Uterus (tissue), 4 donors: ENCODE data around the gene KRTAP4-4. TPM values are rescaled to one million over a fixed set of nuclear protein-coding genes. Genes with fewer than 3 reads are reported as not detected.
"Not testable (repeated sequence)": the region's sequence is repeated elsewhere in the genome, so short reads cannot be mapped to it uniquely, and the experiment has no call there.

ENCODE experiments used
- DNase-seq, 2 donors: peaks; one replicate each; pipeline ENCODE4 v3.0.0-alpha.2; 2019 to 2020
- H3K27ac ChIP-seq, 2 donors: fragments of 200-600 bp; sonication (generic); 1 replicate in 1 of 2; 2 replicates in 1 of 2; pipeline ENCODE4 v1.5.1; 2016 to 2018
- H3K27me3 ChIP-seq, 2 donors: fragments of 200-600 bp; sonication (generic); one replicate each; pipeline ENCODE4 v1.5.1; 2018 to 2019; ENCODE audit warnings: control low read depth in 1 of 2
- H3K36me3 ChIP-seq, 2 donors: fragments of 200-600 bp; sonication (generic); one replicate each; pipeline ENCODE4 v1.5.1; 2019; ENCODE audit warnings: control low read depth in 1 of 2
- H3K4me1 ChIP-seq, 2 donors: fragments of 200-600 bp; sonication (generic); one replicate each; pipeline ENCODE4 v1.5.1; 2018 to 2019; ENCODE audit warnings: control low read depth in 1 of 2
- H3K4me3 ChIP-seq, 2 donors: fragments of 200-600 bp; sonication (generic); 1 replicate in 1 of 2; 2 replicates in 1 of 2; pipeline ENCODE4 v1.5.1; 2018 to 2019; ENCODE audit warnings: mild to moderate bottlenecking in 1 of 2
- H3K9me3 ChIP-seq, 2 donors: fragments of 200-600 bp; sonication (generic); one replicate each; pipeline ENCODE4 v1.5.1; 2019; ENCODE audit warnings: control low read depth in 1 of 2
- CTCF ChIP-seq, 4 experiments: fragments of 200-600 bp in 2 of 4; fragments of 450-650 bp in 2 of 4; sonication (generic) in 2 of 4; IDR thresholded peaks; one replicate each; pipeline ENCODE4 v1.5.1; 2016 to 2019; ENCODE audit warnings: antibody characterized with exemption in 4 of 4, mild to moderate bottlenecking in 2 of 4, moderate library complexity in 1 of 4
- POLR2A ChIP-seq, 2 donors: fragments of 450-650 bp; IDR thresholded peaks; one replicate each; pipeline ENCODE4 v1.6.1; 2016; ENCODE audit warnings: antibody characterized with exemption in 2 of 2, mild to moderate bottlenecking in 1 of 2, moderate library complexity in 1 of 2
- intact Hi-C: fragments of 100-400 bp; cut with DNase I; formaldehyde crosslinking; loops from one replicate; pipeline ENCODE4 v1.15.1; 2023; ENCODE audit warnings: low total_unique reads
- total RNA-seq, 4 donors: library from RNA; depleted of rRNA in 3 of 4; stranded (reverse); fragments of >200 nt in 3 of 4; gene quantifications; one replicate each; pipeline versions ENCODE4 v1.1.0 to v1.2.4, GENCODE V29; 2014 to 2023
- donor health status: DM: yes; HTN: yes; CAD: no.

Gene KRTAP4-4
- total RNA-seq, 4 donors from 2014 or later = not detected

GRCh38 chr17:41176744-41177387 lies 16.3 kb upstream of the KRTAP4-4 start:
- no peak for TF ChIP-seq CTCF (IDR thresholded peaks at IDR 0.05)
- Histone ChIP-seq H3K27ac (no peak overlapping the region), H3K9me3 (no peaks in the 10 kb centered on the region), H3K36me3 (no peaks in the 10 kb centered on the region), H3K27me3 (no peaks in the 10 kb centered on the region), H3K4me1 (no peaks in the 10 kb centered on the region), H3K4me3 (no peak overlapping the region)
- intact Hi-C loops = no loop called here
- no peak for DNase-seq

GRCh38 chr17:41171886-41172285 lies 11.3 kb upstream of the KRTAP4-4 start:
- DNase-seq = no peak
- no peaks in the 10 kb centered on the region for H3K9me3 ChIP-seq
- H3K27me3 ChIP-seq = no peaks in the 10 kb centered on the region
- no peak overlapping the region for H3K27ac ChIP-seq
- intact Hi-C loops = no loop called here
- H3K4me3 ChIP-seq = no peak overlapping the region
- H3K4me1 ChIP-seq = no peaks in the 10 kb centered on the region
- H3K36me3 ChIP-seq = no peaks in the 10 kb centered on the region
- TF ChIP-seq CTCF (IDR thresholded peaks at IDR 0.05) = no peak
- no peak for TF ChIP-seq POLR2A (IDR thresholded peaks at IDR 0.05)

GRCh38 chr17:41168121-41168520 lies 7.6 kb upstream of the KRTAP4-4 start, which contains the start of gene KRTAP4-3:
KRTAP4-3 (minus strand) TSS chr17:41168221; CDS start chr17:41168172, 49 bp downstream.
- H3K27me3 ChIP-seq = no peaks in the 10 kb centered on the region
- no peaks in the 10 kb centered on the region for H3K36me3 ChIP-seq
- TF ChIP-seq CTCF (IDR thresholded peaks at IDR 0.05) = no peak
- no peak for TF ChIP-seq POLR2A (IDR thresholded peaks at IDR 0.05)
- intact Hi-C loops = no loop called here
- DNase-seq = no peak
- no peak within 1 kb of the TSS for H3K27ac ChIP-seq
- no peaks in the 10 kb centered on the region for H3K4me1 ChIP-seq
- H3K4me3 ChIP-seq = no peak within 1 kb of the TSS
- H3K9me3 ChIP-seq = no peaks in the 10 kb centered on the region

GRCh38 chr17:41167561-41167960 lies 7.0 kb upstream of the KRTAP4-4 start:
- H3K9me3 ChIP-seq = no peaks in the 10 kb centered on the region
- H3K27ac ChIP-seq = no peak overlapping the region
- H3K4me3 ChIP-seq = no peak overlapping the region
- H3K4me1 ChIP-seq = no peaks in the 10 kb centered on the region
- no peak for TF ChIP-seq POLR2A (IDR thresholded peaks at IDR 0.05)
- TF ChIP-seq CTCF (IDR thresholded peaks at IDR 0.05) = no peak
- no peaks in the 10 kb centered on the region for H3K36me3 ChIP-seq
- no peak for DNase-seq
- intact Hi-C loops = no loop called here
- H3K27me3 ChIP-seq = no peaks in the 10 kb centered on the region

- intact Hi-C loops = no loop called here
- Histone ChIP-seq H3K9me3 (no peaks in the 10 kb centered on the region), H3K4me3 (no peak overlapping the region), H3K27me3 (no peaks in the 10 kb centered on the region), H3K27ac (no peak overlapping the region), H3K36me3 (no peaks in the 10 kb centered on the region), H3K4me1 (no peaks in the 10 kb centered on the region)
- TF ChIP-seq POLR2A (IDR thresholded peaks at IDR 0.05) (no peak), CTCF (IDR thresholded peaks at IDR 0.05) (no peak)
- DNase-seq = no peak
Measured at GRCh38 chr17:41163828-41164227, 3.3 kb upstream of the KRTAP4-4 start.

GRCh38 chr17:41160190-41160589 lies 358 bp downstream of the KRTAP4-4 start:
- H3K36me3 ChIP-seq, H3K9me3 ChIP-seq, H3K27me3 ChIP-seq, intact Hi-C loops, H3K4me3 ChIP-seq, H3K4me1 ChIP-seq, DNase-seq, H3K27ac ChIP-seq: not testable (repeated sequence)
